ENCODE data around the gene ARAP2.

ARAP2 gene

DNA sequence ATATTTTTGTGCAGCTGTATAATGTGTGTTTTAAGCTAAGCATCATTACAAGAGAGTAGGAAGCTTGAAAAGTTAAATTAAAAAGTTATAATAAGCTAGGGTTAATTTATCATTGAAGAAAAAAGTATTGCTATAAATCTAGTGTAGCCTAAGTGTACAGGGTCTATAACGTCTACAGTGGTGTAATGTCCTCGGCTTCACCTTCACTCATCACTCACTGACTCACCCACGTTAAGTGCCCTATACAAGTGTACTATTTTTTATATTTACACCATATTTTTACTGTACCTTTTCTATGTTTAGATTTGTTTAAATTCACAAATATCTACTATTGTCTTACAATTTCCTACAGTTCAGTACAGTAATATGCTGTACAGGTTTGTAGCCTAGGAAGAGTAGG lies 23.5 kb downstream of the ARAP2 start:
- no peak overlapping the region for H3K4me3 ChIP-seq (ENCODE audit: insufficient read depth, low read length, poor library complexity, severe bottlenecking)
- no peak overlapping the region for H3K27ac ChIP-seq (ENCODE audit: low read depth, low read length)
- H3K79me2 ChIP-seq (ENCODE audit: insufficient read depth, low read length), result 0 out of 2 replicates have a peak, but pooled peaks cover 4% of the 10 kb centered on the region
- H4K20me1 ChIP-seq (ENCODE audit: low read depth, low read length), result no peaks in the 10 kb centered on the region
- H3K36me3 ChIP-seq (ENCODE audit: low read length), result no peaks in the 10 kb centered on the region
- H3K4me2 ChIP-seq (ENCODE audit: low read depth, low read length, poor library complexity, severe bottlenecking), result no peak overlapping the region
- H3K27me3 ChIP-seq (ENCODE audit: low read length), result no peaks in the 10 kb centered on the region
- H2AFZ ChIP-seq (ENCODE audit: low read depth, low read length, severe bottlenecking), result no peak overlapping the region
- no peaks in the 10 kb centered on the region for H3K9me2 ChIP-seq (replicated peaks; ENCODE audit: insufficient read depth, low read length)
- TF ChIP-seq EZH2phosphoT487 (conservative IDR thresholded peaks at IDR 0.05; ENCODE audit: low read length) (no peak), CTCF (IDR thresholded peaks at IDR 0.05; ENCODE audit: insufficient read depth, low read length, poor library complexity, severe bottlenecking) (no peak)
- H3K9ac ChIP-seq (ENCODE audit: low read length), result no peak overlapping the region
- H3F3A ChIP-seq (ENCODE audit: insufficient read depth), result no peaks in the 10 kb centered on the region
- H3K9me3 ChIP-seq (ENCODE audit: insufficient read depth, low read length), result no peaks in the 10 kb centered on the region

DNA sequence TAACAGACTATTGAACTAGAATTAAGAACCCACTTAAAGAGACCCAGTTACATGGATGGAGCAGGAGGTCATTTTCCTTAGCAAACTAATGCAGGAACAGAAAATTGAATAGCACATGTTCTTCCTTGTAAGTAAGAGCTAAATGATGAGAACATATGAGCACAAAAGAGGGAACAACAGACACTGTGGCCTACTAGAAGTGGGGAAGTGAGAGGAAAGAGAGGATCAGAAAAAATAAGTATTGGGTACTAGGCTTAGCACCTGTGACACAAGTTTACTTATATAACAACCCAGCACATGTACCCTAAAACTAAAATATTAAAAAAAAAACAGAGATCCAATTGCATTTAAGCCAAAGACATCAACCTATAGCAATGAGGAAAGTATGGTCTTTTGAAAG lies 26.2 kb downstream of the ARAP2 start:
- Histone ChIP-seq H3F3A (ENCODE audit: insufficient read depth) (no peaks in the 10 kb centered on the region), H3K4me3 (ENCODE audit: insufficient read depth, low read length, poor library complexity, severe bottlenecking) (no peak overlapping the region), H3K4me2 (ENCODE audit: low read depth, low read length, poor library complexity, severe bottlenecking) (no peak overlapping the region), H3K27ac (ENCODE audit: low read depth, low read length) (no peak overlapping the region), H3K36me3 (ENCODE audit: low read length) (no peaks in the 10 kb centered on the region), H2AFZ (ENCODE audit: low read depth, low read length, severe bottlenecking) (no peak overlapping the region), H3K27me3 (ENCODE audit: low read length) (no peaks in the 10 kb centered on the region), H4K20me1 (ENCODE audit: low read depth, low read length) (no peaks in the 10 kb centered on the region), H3K9ac (ENCODE audit: low read length) (no peak overlapping the region), H3K9me3 (ENCODE audit: insufficient read depth, low read length) (no peaks in the 10 kb centered on the region), H3K9me2 (replicated peaks; ENCODE audit: insufficient read depth, low read length) (no peaks in the 10 kb centered on the region), H3K79me2 (ENCODE audit: insufficient read depth, low read length) (0 out of 2 replicates have a peak, but pooled peaks cover 4% of the 10 kb centered on the region)
- no peak for TF ChIP-seq CTCF (IDR thresholded peaks at IDR 0.05; ENCODE audit: insufficient read depth, low read length, poor library complexity, severe bottlenecking)
- no peak for TF ChIP-seq EZH2phosphoT487 (conservative IDR thresholded peaks at IDR 0.05; ENCODE audit: low read length)

- H3K36me3 ChIP-seq (ENCODE audit: low read length), result no peaks in the 10 kb centered on the region
- H2AFZ ChIP-seq (ENCODE audit: low read depth, low read length, severe bottlenecking), result no peak overlapping the region
- H3F3A ChIP-seq (ENCODE audit: insufficient read depth), result no peaks in the 10 kb centered on the region
- no peaks in the 10 kb centered on the region for H3K9me2 ChIP-seq (replicated peaks; ENCODE audit: insufficient read depth, low read length)
- H3K9ac ChIP-seq (ENCODE audit: low read length), result no peak overlapping the region
- no peak overlapping the region for H3K27ac ChIP-seq (ENCODE audit: low read depth, low read length)
- H3K4me2 ChIP-seq (ENCODE audit: low read depth, low read length, poor library complexity, severe bottlenecking), result no peak overlapping the region
- no peaks in the 10 kb centered on the region for H3K27me3 ChIP-seq (ENCODE audit: low read length)
- TF ChIP-seq EZH2phosphoT487 (conservative IDR thresholded peaks at IDR 0.05; ENCODE audit: low read length) (no peak), CTCF (IDR thresholded peaks at IDR 0.05; ENCODE audit: insufficient read depth, low read length, poor library complexity, severe bottlenecking) (no peak)
- no peak overlapping the region for H3K4me3 ChIP-seq (ENCODE audit: insufficient read depth, low read length, poor library complexity, severe bottlenecking)
- no peaks in the 10 kb centered on the region for H3K79me2 ChIP-seq (ENCODE audit: insufficient read depth, low read length)
- no peaks in the 10 kb centered on the region for H4K20me1 ChIP-seq (ENCODE audit: low read depth, low read length)
- H3K9me3 ChIP-seq (ENCODE audit: insufficient read depth, low read length), result no peaks in the 10 kb centered on the region
These were observed 28.7 kb downstream of the ARAP2 start for GRCh38 chr4:36215627-36216026.

Measured in SU-DHL-6 (cell line).